Measurements from ENCODE around the gene ACIN1.

ACIN1 gene

GRCh38 chr14:23104070-23104590 lies 9.2 kb upstream of the ACIN1 start:
- no peak for ATAC-seq

- ATAC-seq: no peak
Observed at GRCh38 chr14:23103581-23103980, 8.6 kb upstream of the ACIN1 start.

- no peak for ATAC-seq
Observed at GRCh38 chr14:23102801-23103200, 7.9 kb upstream of the ACIN1 start.

- no peak for ATAC-seq
Observed at GRCh38 chr14:23101986-23102625, 7.2 kb upstream of the ACIN1 start.

GRCh38 chr14:23101213-23101970 lies 6.5 kb upstream of the ACIN1 start:
- no peak for ATAC-seq

DNA sequence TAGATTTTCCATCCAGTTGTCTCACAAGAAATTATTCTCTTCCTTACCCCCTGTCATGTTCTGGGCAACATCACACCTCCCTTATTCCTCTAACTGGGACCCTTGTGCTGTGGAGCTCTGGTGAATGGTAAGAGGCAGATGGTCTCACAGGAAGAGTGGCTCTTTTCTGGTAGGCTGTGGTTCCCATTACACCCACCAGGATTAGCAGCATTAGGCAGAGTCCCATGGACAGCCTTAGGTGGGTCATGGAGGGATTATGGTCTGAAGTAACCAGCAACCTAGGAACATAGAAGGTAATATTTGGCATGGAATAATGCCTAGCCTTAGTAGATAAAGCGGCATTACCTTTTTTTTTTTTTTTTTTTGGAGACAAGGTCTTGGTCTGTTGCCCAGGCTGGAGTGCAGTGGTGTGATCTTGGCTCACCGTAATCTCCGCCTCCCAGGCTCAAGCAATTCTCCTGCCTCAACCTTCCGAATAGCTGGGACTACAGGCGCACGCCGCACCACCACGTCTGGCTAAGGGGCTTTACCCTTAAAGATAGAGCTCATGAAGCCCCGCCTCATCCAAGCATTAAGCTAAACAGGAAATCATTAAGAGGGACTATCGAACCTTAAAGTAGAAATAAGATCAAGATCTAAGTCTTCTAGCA lies 4.4 kb upstream of the ACIN1 start:
- ATAC-seq: no peak

DNA sequence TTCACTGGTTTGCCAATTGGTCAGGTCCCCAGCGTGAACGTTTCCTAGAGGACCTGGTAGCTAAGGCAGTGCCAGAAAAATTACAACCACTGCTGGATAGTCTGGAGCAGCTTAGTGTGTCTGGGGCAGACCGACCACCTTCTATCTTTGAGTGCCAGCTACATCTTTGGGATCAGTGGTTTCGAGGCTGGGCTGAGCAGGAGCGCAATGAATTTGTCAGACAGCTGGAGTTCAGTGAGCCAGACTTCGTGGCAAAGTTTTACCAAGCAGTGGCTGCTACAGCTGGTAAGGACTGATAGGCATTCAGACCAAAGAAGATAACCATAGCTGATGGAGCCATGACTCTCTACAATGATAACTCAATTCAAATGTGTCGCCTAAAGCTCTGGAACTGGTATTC lies 2.9 kb upstream of the ACIN1 start:
- no peak for ATAC-seq

DNA sequence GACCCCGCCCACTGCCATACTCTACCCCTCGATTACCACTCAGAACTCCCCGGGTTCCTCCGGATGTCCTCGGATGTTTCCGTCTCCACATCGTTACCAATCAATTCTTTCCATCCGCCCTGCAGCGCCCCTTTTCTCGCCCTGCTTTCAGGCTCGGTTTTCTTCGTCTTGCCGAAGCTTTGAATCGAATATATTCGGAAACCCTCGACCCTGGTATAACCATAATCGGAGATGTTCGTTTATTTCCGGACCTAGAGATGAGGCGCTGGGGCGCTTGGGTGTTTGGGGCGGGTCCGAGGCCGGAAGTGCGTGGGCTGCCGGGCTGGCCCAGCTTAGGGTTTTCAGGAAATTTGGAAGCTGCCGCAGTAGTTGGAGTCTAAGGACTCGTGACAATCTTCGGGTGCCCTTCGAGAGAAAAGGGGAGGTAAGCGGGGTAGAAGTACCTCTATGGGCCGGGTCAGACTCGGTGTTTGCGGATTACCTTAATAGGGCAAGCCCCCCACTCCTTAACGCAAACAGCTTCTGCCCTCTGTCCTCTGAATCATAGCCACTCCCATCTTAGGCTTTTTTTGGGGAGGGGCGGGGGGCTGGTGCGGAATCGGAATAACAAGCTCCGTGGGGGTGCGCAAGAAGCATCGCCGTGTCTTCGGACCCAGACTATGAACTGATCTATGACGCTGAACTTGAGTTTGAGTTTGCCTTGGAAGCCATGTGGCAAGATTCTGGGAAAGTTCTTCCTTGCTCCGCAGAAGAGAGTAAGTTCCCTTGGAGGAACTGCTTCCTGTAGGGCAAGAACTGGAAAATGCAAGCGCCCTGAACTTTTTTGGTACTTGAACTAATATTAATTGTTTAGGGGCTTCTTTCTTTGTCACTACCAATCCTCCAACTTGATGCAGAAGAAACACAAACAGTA lies 516 bp upstream of the ACIN1 start, which contains the start of gene C14orf119:
C14orf119 (plus strand) TSS at position 310 of the 913 bp plus-strand sequence. CDS start 2,154 bp downstream, outside the sequence.
- peak; percentile 90 to 91 for ATAC-seq

DNA sequence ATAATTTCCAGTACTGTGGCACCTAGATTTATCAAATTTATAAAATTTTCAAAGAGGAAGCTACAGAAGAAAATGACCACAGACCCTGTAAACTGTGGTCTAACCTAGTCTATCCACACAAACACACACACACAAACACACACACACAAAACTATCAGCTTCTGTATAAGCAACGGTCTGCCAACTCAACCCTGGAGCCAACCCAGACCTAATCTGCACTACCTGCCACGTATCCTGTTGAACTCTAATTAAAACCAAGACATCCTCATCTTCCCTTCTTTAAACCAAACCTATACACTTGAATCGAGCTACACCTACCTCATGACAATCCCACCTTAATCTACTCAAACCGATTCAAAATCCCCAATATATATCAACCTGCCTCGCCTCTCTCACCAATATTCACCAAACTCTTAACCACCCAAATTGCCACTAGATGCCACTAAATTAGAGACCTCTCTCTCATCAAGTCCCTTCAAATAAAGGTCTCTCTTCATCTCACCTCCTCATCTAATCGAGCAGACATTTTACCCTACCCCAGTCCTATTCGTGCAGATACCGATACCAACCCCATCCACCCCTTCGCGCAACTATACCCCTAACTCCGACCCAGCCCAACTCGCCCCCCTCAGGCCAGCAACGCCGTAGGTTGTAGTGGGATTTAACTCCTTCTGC lies 808 bp downstream of the ACIN1 start:
- ATAC-seq: no peak

DNA sequence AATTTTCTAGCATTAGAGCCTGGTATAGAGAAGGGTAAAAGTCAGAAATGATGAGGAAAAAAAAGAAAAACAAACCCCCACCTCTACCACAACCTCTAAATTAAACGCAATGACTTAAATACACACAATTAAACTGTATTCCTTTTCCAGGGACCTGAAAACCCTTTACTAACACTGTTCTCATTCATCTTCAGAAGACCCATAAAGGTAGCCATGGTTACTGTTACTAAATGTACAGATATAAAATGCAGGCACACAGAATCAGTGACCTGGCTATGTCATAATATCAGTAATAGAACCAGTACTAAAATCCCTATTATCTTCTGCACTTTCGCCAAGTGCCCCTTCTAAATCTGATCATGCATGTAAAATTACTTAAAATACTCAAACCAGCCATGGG lies 1.4 kb downstream of the ACIN1 start:
- ATAC-seq: no peak

GRCh38 chr14:23093104-23093503 lies 1.8 kb downstream of the ACIN1 start:
- ATAC-seq: no peak

- no peak for ATAC-seq
Observed at GRCh38 chr14:23091294-23092225, 3.4 kb downstream of the ACIN1 start.

DNA sequence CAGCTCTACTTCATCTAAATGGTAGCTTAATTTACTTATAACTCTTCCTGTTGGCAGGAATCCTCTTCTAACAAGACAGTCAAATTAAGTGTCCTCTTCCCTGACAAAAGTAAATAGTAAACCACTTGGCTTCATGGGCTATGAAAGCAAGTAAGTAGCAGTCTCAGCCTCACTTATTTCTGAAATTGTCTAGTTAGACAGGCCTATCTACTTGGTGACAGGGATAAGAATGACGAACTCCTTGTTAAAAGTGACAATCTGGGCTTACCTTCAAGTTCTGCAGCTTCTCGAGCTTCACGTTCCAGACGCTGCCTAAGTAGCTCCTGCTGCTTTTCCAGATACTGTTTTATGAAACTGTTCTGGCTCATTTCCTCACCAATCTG lies 4.7 kb downstream of the ACIN1 start:
- ATAC-seq: no peak

DNA sequence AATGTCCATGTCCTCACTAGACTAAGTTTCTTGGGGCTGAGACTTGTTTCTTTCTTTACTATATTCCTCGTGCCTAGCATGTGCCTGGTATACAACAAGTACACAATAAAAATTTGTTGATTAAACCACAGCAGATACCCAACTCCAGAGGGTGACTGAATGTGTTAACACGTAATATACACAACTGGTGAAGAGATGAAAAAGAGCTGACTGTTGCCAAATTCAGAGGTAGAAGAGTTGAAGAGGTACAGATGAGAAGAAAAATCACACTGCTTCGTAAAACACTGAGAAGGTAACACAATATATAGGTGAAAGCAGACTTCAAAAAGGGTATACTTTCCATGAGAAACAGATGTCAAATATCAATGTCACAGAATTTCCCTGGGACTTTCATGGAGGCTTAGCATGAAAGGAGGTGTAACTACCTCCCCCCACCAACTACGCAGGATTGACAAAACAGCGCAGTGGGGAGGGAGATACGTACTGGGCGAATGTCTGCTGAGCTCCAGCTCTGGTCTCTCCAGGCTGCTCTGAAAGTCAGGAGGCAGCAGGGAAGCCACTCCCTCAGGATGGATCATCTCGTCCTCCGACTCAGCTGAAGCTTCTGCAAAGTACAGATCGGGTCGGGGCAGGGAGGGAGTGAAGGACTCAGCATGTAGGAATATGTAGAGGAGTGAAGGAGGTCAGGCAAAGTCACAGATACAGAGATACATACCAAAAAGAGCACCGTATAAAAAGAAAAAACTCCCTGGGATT lies 5.3 kb downstream of the ACIN1 start:
- ATAC-seq: no peak

DNA sequence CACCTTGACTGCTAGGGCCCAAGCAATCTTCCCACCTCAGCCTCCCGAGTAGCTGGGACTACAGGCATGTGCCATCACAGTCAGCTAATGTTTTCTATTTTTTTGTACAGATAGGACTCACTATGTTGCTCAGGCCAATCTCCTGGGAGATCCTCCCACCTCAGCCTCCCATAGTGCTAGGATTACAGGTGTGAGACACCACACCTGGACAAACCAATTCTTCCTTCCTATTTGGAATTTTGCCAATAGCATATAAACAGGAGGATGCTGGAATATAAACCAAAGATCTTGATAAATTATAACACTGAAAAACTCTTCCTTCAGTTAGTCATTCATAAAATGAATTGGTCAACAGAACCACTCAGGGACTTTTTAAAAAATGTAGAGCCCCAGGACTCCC lies 8.4 kb downstream of the ACIN1 start:
- ATAC-seq: no peak

DNA sequence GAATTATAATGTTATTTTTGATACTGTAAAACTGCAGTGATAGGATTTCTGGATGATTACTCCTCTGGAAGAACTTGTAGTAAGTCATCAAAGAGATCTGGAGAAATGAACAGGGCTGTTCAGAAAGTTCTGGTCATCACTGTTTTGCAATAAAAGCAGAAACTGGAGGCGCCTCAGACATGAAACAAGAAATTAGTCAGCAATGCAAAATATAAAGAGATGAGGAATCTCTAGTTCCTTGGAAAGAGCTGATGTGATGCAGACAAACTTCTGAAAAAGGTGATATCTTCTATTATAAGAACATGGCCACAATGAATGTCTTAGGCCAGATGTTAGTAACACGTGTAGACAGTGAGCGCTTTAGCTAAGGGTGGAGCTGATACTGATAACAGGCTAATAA lies 9.5 kb downstream of the ACIN1 start:
- peak; percentile 46 to 67 for ATAC-seq

- no peak for ATAC-seq
Observed at GRCh38 chr14:23080474-23080873, 14.5 kb downstream of the ACIN1 start.

DNA sequence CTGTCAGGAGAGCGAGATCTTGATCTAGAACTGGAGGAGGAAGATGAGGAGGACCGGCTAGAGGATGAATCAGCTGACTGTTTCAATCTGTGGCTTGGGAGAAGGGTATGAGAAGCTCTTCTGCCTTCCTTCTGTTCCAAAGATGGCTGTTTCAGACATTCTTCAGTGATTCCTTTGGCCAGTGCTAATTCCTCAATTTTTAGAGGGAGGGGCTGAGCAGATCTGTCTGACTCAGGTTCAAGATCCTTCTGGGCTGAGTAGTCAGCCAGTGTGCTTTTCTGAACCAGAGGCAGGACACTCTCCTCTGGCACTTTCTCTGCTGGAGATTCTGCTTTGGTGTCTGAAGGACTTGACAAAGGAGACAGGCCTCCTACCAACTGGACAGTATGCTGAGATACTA lies 15.2 kb downstream of the ACIN1 start:
- ATAC-seq: no peak

DNA sequence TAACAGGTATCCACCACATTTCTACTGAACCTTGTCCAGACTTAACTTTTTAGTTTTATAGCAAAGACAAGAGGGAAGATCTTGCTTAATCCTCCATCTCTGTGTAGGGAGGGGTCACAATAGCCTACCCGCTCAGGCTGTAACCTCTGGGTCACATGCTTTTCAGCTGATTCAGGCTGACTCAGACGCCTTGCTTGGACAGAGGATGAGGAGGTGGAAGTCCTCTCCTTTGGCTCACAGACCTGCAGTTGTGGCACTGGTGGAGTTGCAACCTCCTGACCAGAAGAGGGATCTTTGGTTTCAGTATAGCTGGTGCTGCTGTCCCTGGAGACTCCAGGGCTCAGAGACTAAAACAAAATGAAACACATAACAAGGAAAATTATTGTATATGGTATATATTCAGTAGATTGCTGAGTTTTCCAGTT lies 16.2 kb downstream of the ACIN1 start:
- ATAC-seq: peak in 1 of 2 donors; percentile 32

DNA sequence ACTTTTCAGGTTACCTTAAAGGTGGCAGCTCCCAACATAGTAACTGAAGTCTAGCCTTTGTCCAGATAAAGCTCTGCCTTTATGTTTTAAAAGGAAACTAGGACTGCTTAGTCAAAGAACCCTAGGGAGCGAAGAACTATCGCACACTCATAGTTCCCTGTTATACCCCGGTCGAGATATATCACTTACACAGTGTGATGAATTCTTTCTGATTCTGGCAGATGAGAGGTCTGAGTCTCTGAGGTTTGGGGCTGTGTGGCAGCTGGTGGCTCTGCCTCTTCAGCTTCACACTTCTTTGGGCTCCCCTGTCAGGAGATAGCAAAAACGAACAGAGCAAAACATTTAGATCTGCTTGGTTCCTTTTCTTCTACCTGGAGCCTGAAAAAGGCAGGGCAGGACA lies 17.0 kb downstream of the ACIN1 start:
- no peak for ATAC-seq
